H7 (cell line): ENCODE measurements around the gene RPS3. TPM values are rescaled to one million over a fixed set of nuclear protein-coding genes. Genes with fewer than 3 reads are reported as not detected.
"Not testable (repeated sequence)": the region's sequence is repeated elsewhere in the genome, so short reads cannot be mapped to it uniquely, and the experiment has no call there.

Experiments used
- DNase-seq: peaks from one replicate; pipeline ENCODE4 v3.0.0; 2012
- H3K27me3 ChIP-seq: 2 replicates; pipeline ENCODE4 v1.6.0; 2011; ENCODE audit warnings: mild to moderate bottlenecking, low read length; ENCODE audit not compliant: control insufficient read depth, insufficient read depth
- H3K36me3 ChIP-seq: replicated peaks from 2 replicates; pipeline ENCODE4 v1.5.1; 2011; ENCODE audit warnings: low read length; ENCODE audit not compliant: control insufficient read depth, insufficient read depth
- H3K4me3 ChIP-seq: 2 replicates; pipeline ENCODE4 v1.5.1; 2011; ENCODE audit warnings: low read depth, mild to moderate bottlenecking, control low read depth, low read length, moderate library complexity; ENCODE audit not compliant: insufficient read depth
- total RNA-seq: library from RNA; depleted of rRNA; stranded (reverse); fragments of >200 nt; shearing (Covaris generic); gene quantifications from 2 replicates; pipeline ENCODE4 v1.2.3, GENCODE V29; 2014

The RPS3 gene
- total RNA-seq, 1 experiment from 2014 or later: 2,298 TPM

DNA sequence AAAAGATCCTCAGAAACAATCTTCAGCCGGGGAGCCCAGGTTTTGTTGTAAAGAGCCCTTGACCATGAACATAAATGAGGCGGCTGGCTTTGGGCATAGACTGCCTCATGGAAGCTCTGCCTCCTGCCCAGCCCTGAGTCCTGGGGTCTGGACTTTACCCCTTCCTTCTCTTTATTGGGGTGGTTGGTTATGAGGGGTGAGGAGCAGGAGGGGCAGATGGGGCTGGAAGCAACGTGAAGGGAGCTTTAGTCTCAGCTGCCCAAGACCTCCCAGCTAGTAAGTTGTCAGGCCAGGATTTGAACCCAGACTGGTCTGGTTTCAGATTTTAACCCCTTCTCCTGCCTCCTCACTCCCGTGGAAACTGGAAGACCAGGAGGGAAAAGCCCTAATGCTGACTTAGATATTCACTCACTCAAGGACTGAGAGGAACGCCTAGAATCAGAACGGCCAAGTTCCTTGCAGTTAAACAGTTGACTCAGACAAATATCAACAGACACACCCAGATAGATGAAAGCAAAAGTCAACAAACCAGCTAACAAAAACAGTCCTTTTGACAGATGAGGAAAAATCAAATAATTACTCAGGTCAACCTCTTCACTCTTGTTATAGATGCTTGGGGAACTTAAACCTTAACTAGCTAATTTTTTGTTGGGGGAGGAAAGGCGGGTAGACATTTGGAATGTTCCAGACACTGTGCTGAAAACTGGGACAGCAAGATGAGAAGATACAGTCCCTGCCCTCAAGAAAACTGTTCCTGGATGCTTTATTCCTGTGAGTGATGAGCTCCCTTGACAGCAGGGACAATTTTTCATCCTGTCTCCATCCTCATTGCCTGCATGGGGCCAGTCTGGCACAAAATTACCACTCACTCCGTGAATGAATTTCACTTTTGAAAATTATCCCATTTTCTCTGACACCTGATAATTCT, 27.1 kb upstream of the RPS3 start:
- no peaks in the 10 kb centered on the region for H3K27me3 ChIP-seq
- DNase-seq: no peak
- H3K36me3 ChIP-seq: no peaks in the 10 kb centered on the region
- H3K4me3 ChIP-seq: no peak overlapping the region

DNA sequence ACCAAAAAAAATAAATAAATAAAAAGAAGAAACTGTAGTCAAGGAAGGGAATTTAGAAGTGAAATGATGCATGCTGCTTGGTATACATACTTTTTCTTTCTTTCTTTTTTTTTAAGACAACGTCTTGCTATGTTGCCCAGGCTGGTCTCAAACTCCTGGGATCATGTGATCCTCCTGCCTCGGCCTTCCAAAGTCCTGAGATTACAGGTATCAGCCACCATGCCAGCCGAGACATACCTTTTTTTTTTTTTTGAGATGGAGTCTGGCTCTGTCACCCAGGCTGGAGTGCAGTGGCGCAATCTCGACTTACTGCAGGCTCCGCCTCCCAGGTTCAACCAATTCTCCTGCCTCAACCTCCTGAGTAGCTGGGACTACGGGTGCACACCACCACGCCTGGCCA, 26.1 kb upstream of the RPS3 start:
- Histone ChIP-seq H3K36me3 (no peaks in the 10 kb centered on the region), H3K4me3 (no peak overlapping the region), H3K27me3 (no peaks in the 10 kb centered on the region)
- no peak for DNase-seq

DNA sequence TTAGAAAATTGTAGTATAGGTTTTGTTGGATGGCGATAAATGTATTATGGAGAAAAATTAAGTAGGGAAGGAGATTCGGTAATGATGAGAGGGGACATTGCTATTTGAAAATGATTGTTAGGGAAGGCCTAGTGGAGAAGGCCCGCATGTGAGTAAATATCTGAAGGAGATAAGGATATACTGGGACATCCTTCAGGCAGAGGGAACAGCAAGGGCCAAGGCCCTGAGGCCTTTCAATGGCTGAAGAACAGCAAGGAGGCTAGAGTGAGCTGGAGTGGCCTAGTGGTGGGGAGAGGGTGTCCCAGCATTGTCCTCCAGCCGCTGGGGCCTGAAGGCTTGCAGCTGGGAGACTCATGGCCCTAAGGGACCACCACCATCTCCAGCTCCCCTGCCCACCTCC, 24.7 kb upstream of the RPS3 start:
- Histone ChIP-seq H3K36me3 (no peaks in the 10 kb centered on the region), H3K4me3 (no peak overlapping the region), H3K27me3 (no peaks in the 10 kb centered on the region)
- no peak for DNase-seq

- no peaks in the 10 kb centered on the region for H3K27me3 ChIP-seq
- no peak for DNase-seq
- H3K36me3 ChIP-seq: no peaks in the 10 kb centered on the region
- no peak overlapping the region for H3K4me3 ChIP-seq
These were observed 23.7 kb upstream of the RPS3 start for GRCh38 chr11:75375626-75376025.

GRCh38 chr11:75376175-75376574, 23.1 kb upstream of the RPS3 start:
- peak; percentile 60 for DNase-seq
- Histone ChIP-seq H3K4me3 (no peak overlapping the region), H3K36me3 (no peaks in the 10 kb centered on the region), H3K27me3 (no peaks in the 10 kb centered on the region)

DNA sequence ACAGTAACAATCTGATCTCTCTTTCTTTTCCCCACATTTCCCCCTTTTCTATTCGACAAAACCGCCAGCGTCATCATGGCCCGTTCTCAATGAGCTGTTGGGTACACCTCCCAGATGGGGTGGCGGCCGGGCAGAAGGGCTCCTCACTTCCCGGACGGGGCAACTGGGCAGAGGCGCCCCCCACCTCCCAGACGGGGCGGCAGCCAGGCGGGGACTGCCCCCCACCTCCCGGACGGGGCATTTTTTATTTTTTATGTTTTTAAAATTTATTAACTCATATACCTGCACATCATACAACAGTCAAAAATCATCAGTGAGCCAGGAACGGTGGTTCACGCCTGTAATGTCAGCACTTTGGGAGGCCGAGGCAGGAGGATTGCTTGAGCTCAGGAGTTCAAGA, 20.5 kb upstream of the RPS3 start:
- not testable (repeated sequence) for DNase-seq, H3K27me3 ChIP-seq, H3K36me3 ChIP-seq, H3K4me3 ChIP-seq

DNA sequence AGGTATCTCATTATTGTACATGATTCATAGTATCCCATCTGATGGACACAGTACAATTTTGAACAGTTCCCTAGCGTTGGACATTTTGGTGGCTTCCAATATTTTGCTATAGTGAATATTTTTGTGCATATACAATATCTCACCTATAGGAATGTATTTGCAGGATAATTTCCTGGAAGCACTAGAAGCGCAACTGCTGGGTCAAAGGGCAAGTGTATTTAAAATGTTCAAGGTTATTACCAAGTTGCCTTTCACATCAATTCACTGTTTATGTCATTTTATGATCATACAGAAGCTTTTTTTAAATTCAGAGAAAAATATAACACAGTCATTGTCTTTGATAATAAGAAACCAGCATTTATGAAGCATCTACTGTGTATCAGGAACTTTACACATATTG, 19.1 kb upstream of the RPS3 start:
- Histone ChIP-seq H3K36me3 (no peaks in the 10 kb centered on the region), H3K27me3 (no peaks in the 10 kb centered on the region), H3K4me3 (no peak overlapping the region)
- no peak for DNase-seq

- DNase-seq: no peak
- no peak overlapping the region for H3K4me3 ChIP-seq
- no peaks in the 10 kb centered on the region for H3K27me3 ChIP-seq
- no peaks in the 10 kb centered on the region for H3K36me3 ChIP-seq
These were observed 18.4 kb upstream of the RPS3 start for GRCh38 chr11:75380716-75381420.

GRCh38 chr11:75383246-75383645, 16.1 kb upstream of the RPS3 start:
- DNase-seq: peak; percentile 80
- Histone ChIP-seq H3K4me3 (no peak overlapping the region), H3K36me3 (no peaks in the 10 kb centered on the region), H3K27me3 (no peaks in the 10 kb centered on the region)

GRCh38 chr11:75384438-75385080, 14.8 kb upstream of the RPS3 start:
- Histone ChIP-seq H3K27me3 (no peaks in the 10 kb centered on the region), H3K4me3 (no peak overlapping the region), H3K36me3 (no peaks in the 10 kb centered on the region)
- DNase-seq: peak; percentile 92

GRCh38 chr11:75386942-75387630, 12.2 kb upstream of the RPS3 start:
- H3K4me3 ChIP-seq: no peak overlapping the region

DNA sequence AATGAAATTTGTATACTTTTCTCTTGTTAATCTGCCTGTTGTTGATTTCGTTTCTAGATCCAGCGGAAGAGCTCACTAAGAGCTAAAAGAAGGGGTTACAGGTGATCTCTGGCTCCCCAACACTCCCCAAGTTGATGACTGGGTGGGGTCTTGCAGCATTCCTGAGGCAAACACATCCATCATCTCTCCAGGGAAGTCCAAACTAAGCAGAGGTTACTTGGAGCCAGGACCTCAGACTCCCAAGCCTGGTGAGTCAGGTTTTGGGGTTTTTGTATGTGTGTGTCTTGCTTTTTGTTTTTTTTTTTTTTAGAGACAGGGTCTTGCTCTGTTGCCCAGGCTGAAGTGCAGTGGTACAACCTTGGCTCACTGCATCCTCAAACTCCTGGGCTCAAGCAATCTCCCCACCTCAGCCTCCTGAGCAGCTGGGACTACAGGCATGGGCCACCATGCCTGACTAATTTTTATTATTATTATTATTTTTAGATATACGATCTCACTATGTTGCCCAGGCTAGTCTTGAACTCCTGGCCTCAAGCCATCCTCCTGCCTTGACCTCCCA, 11.5 kb upstream of the RPS3 start:
- DNase-seq: no peak
- Histone ChIP-seq H3K27me3 (no peaks in the 10 kb centered on the region), H3K4me3 (no peak overlapping the region), H3K36me3 (no peaks in the 10 kb centered on the region)

More at GRCh38 chr11:75386942-75387630, 12.2 kb upstream of the RPS3 start:
- Histone ChIP-seq H3K27me3 (no peaks in the 10 kb centered on the region), H3K36me3 (no peaks in the 10 kb centered on the region)
- no peak for DNase-seq

- Histone ChIP-seq H3K36me3 (no peaks in the 10 kb centered on the region), H3K4me3 (no peak overlapping the region), H3K27me3 (no peaks in the 10 kb centered on the region)
- DNase-seq: peak; percentile 83
These were observed 10.7 kb upstream of the RPS3 start for GRCh38 chr11:75388386-75389275.
